Measurements from ENCODE around the gene BLNK.
"Not testable (repeated sequence)": the region's sequence is repeated elsewhere in the genome, so short reads cannot be mapped to it uniquely, and the experiment has no call there.

Gene BLNK

DNA sequence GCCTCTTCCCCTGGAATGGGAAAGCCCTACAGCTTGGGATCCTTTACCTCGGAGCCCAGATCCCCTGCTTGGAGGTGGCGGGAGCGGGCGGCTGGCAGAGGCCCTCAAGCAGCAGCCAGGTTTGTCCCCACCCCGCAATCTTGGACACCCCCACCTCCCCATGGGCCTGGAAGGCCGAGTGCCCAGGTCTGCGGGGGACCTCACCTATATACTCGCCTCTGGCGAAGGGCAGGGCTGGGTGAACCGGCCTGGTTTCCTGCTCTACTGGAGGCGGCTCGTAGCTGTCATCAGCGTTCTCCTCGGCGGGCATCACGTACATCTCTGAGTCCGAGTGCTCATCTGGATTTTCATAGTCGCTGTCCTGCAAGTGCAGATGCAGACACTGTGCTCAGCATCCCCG is 44.2 kb downstream of the BLNK start:
- no peak for DNase-seq (ENCODE audit: low read depth, low spot score)

DNA sequence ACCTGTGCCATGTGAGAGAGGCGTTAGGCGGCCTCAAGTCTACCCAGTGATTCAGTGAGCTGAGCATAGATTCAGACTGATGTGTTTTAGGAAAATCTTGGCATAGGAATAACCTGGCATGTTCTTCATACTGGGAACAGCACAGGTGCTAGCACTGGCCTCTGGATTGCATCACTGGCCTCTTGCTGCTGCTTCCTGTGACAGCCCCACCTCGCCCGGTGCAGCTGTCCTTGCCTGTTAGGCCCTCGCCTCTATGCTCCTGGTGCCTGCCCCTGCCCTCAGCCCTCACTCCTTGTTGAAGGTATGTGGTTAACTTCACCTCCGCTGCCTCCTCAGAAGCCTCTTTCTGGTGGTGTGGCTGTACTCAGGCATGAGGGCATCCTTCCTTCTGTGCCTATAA is 46.2 kb downstream of the BLNK start:
- no peak for DNase-seq (ENCODE audit: low read depth, low spot score)

- no peak for DNase-seq (ENCODE audit: low read depth, low spot score)
These were observed 48.5 kb downstream of the BLNK start for GRCh38 chr10:96222908-96223307.

GRCh38 chr10:96222441-96222840 is 48.9 kb downstream of the BLNK start:
- no peak for DNase-seq (ENCODE audit: low read depth, low spot score)

- no peak for DNase-seq (ENCODE audit: low read depth, low spot score)
These were observed 52.5 kb downstream of the BLNK start for GRCh38 chr10:96218826-96219225.

GRCh38 chr10:96217711-96218110 is 53.7 kb downstream of the BLNK start:
- DNase-seq (ENCODE audit: low read depth, low spot score), result no peak

- DNase-seq (ENCODE audit: low read depth, low spot score), result no peak
These were observed 54.6 kb downstream of the BLNK start for GRCh38 chr10:96216775-96217174.

DNA sequence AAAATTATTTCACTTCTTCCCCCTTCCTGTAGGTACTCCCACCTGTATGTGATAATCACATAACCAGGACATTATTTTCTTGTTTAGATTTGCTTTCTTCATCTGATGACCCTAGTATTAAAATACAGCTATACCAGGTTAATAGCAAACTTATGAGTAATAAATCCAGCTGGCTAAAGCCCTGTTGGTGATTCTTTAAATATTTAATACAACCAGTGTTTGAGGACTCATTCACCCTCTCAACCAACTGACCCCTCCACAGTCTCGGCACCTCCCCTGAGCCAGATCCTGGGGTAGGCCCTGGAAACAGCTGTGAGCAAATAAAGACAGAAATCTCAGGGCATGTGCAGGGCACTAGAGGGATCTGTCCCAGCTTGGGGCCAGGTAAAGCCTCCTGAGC is 58.5 kb downstream of the BLNK start:
- DNase-seq (ENCODE audit: low read depth, low spot score), result no peak

DNA sequence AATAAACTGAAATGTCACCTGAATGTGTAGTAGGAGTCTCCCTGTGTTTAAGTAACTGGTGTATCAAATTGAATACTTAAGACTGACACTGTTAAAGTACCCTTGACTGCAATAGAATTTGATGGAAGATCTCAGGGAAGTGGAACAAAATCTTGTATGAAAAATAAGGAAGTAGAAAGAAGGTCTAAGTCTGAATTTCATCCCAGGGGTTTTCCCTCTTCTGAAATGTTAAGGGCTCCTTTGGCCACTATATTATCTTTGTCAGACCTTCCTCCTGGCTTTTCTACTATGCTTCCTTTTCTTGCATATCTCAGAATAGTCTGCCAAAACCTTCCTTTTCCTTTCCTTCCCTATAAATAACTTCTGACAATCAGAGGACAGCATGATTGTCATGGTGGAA is 59.6 kb downstream of the BLNK start:
- DNase-seq (ENCODE audit: low read depth, low spot score), result no peak

DNA sequence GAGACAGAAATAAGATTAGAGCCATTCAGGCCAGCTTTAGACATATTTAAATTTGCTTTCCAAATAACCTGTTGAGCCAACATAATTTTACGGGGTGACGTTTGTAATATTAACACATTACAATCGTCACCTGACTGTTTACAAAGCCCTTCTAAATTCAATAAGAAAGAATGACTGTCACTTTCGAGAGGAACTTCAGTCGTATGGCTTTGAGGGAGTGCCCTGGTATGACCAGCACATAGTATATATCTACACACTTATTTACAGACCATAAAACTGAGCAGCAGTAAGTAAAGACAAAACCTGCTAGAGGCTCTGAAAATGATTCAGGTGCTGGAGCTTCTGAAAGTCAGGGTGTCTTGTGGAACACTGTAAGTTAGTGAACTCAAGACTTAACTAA is 62.4 kb downstream of the BLNK start:
- DNase-seq (ENCODE audit: low read depth, low spot score), result no peak

- no peak for DNase-seq (ENCODE audit: low read depth, low spot score)
These were observed 63.1 kb downstream of the BLNK start for GRCh38 chr10:96208271-96208670.

DNA sequence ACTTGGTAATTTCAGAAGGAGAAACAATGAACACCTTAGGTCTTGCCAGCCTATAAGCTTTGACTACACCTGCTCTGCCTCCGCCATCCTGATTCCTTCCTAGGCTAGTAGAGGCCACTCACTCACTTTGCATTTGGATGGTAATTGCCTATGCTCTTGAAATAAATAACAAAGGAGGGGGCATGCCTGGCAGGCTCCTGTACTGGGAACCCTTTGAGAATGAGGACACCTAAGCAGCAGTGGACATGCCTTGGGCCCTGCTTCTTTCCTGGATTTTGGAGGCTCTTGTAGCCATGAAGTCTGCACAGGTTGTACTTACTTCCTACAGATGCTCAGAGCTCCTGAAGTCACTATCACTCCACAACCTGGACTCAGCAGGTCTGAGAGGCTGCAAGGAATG is 65.8 kb downstream of the BLNK start:
- no peak for DNase-seq (ENCODE audit: low read depth, low spot score)

- no peak for DNase-seq (ENCODE audit: low read depth, low spot score)
These were observed 69.8 kb downstream of the BLNK start for GRCh38 chr10:96201525-96201924.

GRCh38 chr10:96189505-96189904 is 81.9 kb downstream of the BLNK start:
- DNase-seq (ENCODE audit: low read depth, low spot score), result not testable (repeated sequence)

GRCh38 chr10:96188916-96189315 is 82.5 kb downstream of the BLNK start:
- peak; percentile 30 for DNase-seq (ENCODE audit: low read depth, low spot score)

DNA sequence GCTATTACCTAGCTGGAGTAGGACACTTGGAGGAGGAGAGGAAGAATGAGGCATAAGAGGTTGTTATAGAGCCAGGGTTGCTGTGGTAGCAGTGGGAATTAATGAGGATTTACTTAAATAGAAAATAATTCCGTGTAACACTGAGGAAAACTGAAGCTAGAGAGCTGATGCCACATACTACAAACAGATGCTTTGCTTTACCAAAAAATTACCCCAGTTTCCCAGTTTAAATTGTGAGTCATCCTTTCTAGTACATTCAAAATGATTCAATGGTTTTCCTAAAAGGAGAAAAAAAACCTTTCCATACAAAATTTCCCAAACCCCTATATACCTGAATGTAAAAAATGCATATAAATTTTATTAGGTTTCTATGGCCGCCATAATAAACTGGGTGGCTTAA is 82.9 kb downstream of the BLNK start:
- peak; percentile 4 for DNase-seq (ENCODE audit: low read depth, low spot score)

- no peak for DNase-seq (ENCODE audit: low read depth, low spot score)
These were observed 94.4 kb downstream of the BLNK start for GRCh38 chr10:96176985-96177384.

- no peak for DNase-seq (ENCODE audit: low read depth, low spot score)
These were observed 98.7 kb downstream of the BLNK start for GRCh38 chr10:96172666-96173065.

GRCh38 chr10:96170230-96170629 is 101.1 kb downstream of the BLNK start:
- no peak for DNase-seq (ENCODE audit: low read depth, low spot score)

DNA sequence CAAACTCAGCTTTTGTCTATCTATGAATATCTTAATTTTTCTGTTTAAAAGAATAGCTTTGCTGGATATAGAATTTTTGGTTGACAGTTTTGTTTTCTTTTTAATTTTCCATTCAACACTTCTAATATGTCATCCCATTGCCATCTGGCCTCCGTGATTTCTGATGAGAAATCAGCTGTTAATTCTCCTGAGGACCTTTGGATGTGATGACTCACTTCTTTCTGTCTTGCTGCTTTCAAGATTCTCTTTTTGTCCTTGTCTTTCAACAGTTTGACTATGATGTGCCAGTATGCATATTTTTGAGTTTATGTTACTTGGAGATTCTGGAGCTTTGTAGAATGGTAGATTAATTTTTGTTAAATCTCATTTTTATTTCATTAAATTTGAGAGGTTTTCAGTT is 102.8 kb downstream of the BLNK start:
- DNase-seq (ENCODE audit: low read depth, low spot score), result no peak

- DNase-seq (ENCODE audit: low read depth, low spot score), result no peak
These were observed 105.6 kb downstream of the BLNK start for GRCh38 chr10:96165726-96166125.

DNA sequence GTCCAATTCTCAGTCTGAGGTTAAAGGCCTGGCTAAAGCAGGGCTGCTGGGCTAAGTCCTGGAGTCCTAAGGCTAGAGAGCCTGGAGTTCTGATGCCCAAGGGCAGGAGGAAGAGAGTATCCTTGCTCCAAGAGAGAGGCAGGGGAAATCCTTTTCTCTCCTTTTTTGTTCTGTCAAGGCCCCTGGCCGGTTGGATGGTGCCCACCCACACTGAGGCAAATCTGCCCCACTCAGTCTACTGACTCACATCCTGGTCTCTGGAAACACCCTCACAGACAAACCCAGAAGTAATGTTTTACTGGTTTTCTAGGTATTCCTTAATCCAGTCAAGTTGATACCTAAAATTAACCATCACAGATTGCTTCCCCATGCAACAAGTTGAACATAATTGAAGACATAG is 118.3 kb downstream of the BLNK start:
- DNase-seq (ENCODE audit: low read depth, low spot score), result no peak

DNA sequence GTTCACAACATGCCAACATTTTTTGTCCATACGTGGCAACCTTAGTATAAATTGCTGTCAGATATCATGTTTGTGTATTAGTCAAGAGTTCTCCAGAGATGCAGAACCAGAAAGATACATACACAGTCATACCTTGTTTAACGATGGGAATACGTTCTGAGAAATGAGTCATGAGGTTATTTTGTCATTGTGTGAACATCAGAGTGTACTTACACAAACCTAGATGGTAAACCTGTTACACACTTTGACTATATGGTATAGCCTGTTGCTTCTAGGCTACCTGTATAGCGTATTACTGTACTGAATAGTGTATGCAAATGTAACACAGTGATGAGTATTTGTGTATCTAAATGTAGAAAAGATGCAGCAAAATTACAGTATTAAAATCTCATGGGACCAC is 118.9 kb downstream of the BLNK start:
- DNase-seq (ENCODE audit: low read depth, low spot score), result no peak
